Activated CD8-positive, alpha-beta T cell treated with anti-CD3 and anti-CD28 coated beads, Interleukin-2, amount 10 ng/mL, durations not matched to agents 7 days and 5 days (primary cell): ENCODE data around the gene TIGD4. TPM values are rescaled to one million over a fixed set of nuclear protein-coding genes. Genes with fewer than 3 reads are reported as not detected.

Experiments
- ATAC-seq: fragments of 150-1000 bp; cut with Tn5 transposase; one replicate; pipeline ENCODE4 v1.10.0; 2021; ENCODE audit warnings: moderate library complexity
- CTCF ChIA-PET: fragments of 350-600 bp; sonication (Branson Sonifier 250); formaldehyde crosslinking; loops from one replicate; lab custom pipeline; 2021; ENCODE audit warnings: antibody characterized with exemption; lab: Charles Lee
- POLR2A ChIA-PET: fragments of 350-600 bp; sonication (Branson Sonifier 250); formaldehyde crosslinking; loops from one replicate; lab custom pipeline; 2021; ENCODE audit warnings: antibody characterized with exemption; lab: Charles Lee
- DNase-seq: peaks from one replicate; pipeline ENCODE4 v3.0.0-alpha.2; 2020
- H3K27ac Mint-ChIP-seq: one replicate; pipeline ENCODE4 v1.8.0; 2021; ENCODE audit warnings: mild to moderate bottlenecking, mixed read lengths
- H3K27me3 Mint-ChIP-seq: one replicate; pipeline ENCODE4 v1.8.0; 2021; ENCODE audit warnings: low read depth, mixed read lengths
- H3K36me3 Mint-ChIP-seq: one replicate; pipeline ENCODE4 v1.8.0; 2021; ENCODE audit warnings: low read depth, mixed read lengths
- H3K4me1 Mint-ChIP-seq: one replicate; pipeline ENCODE4 v1.8.0; 2021; ENCODE audit warnings: low read depth, mixed read lengths
- H3K4me3 Mint-ChIP-seq: one replicate; pipeline ENCODE4 v1.8.0; 2021; ENCODE audit warnings: mild to moderate bottlenecking, mixed read lengths
- H3K9me3 Mint-ChIP-seq: one replicate; pipeline ENCODE4 v1.8.0; 2022; ENCODE audit warnings: mixed read lengths; ENCODE audit not compliant: insufficient read depth
- total RNA-seq, 2 experiments: library from RNA; stranded (reverse); gene quantifications; one replicate each; pipeline ENCODE4 v1.2.3, GENCODE V29; 2021

TIGD4 gene
- total RNA-seq, 2 experiments from 2014 or later = 0.40 to 0.44 TPM

DNA sequence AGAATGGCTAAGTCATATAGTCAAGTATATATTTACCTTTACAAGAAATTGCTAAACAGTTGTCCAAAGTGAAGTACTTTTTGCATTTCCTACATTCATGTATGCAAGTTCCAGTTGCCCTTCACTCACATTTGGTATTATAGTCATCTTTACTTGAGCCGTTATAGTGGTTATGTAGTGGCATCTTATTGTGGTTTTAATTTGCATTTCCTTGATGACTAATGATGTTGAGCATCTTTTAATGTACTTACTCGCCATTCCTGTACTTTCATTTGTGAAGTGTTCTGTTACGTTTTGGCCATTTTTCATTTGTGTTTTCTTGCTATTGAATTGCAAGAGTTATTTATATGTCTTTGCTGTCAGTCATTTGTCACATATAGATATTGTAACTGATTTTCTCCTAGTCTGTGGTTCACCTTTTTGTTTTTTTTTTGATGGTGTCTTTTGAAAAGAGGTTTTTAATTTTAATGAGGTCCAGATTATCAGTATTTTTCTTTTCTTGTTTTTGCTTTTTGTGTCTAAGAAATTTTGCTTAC is 27.8 kb upstream of the TIGD4 start:
- ATAC-seq = peak; percentile 71

GRCh38 chr4:152806501-152807125 is 27.1 kb upstream of the TIGD4 start:
- Mint-ChIP-seq H3K36me3 (peaks cover 27% of the 10 kb centered on the region), H3K9me3 (peaks cover 4% of the 10 kb centered on the region), H3K4me3 (no peak overlapping the region), H3K27ac (no peak overlapping the region), H3K4me1 (peaks cover 18% of the 10 kb centered on the region), H3K27me3 (no peaks in the 10 kb centered on the region)
- ChIA-PET CTCF (interaction anchor here (1.1 kb wide), 2 partner anchors 20 to 305 kb away, joined by 3 read pairs; no protein-coding TSS in a partner anchor), POLR2A (no interaction called here)
- ATAC-seq (no peak), DNase-seq (no peak)

More for the DNA sequence above, 27.8 kb upstream of the TIGD4 start:
- no peak for DNase-seq
- peak overlapping the region; percentile 31 for H3K27ac Mint-ChIP-seq
- peaks cover 4% of the 10 kb centered on the region for H3K9me3 Mint-ChIP-seq
- H3K36me3 Mint-ChIP-seq = peaks cover 30% of the 10 kb centered on the region
- POLR2A ChIA-PET = no interaction called here
- CTCF ChIA-PET = interaction anchor here (1.1 kb wide), 2 partner anchors 21 to 306 kb away, joined by 3 read pairs; no protein-coding TSS in a partner anchor
- peaks cover 18% of the 10 kb centered on the region for H3K4me1 Mint-ChIP-seq
- no peaks in the 10 kb centered on the region for H3K27me3 Mint-ChIP-seq
- H3K4me3 Mint-ChIP-seq = peak overlapping the region; percentile 49

GRCh38 chr4:152805818-152806217 is 26.3 kb upstream of the TIGD4 start:
- Mint-ChIP-seq H3K27me3 (no peaks in the 10 kb centered on the region), H3K9me3 (peaks cover 4% of the 10 kb centered on the region), H3K27ac (peak overlapping the region; percentile 17), H3K4me1 (peaks cover 18% of the 10 kb centered on the region), H3K4me3 (no peak overlapping the region), H3K36me3 (peaks cover 24% of the 10 kb centered on the region)
- ATAC-seq = no peak
- DNase-seq = no peak
- CTCF ChIA-PET = interaction anchor here (1.2 to 2.0 kb wide), 2 partner anchors 12 to 27 kb away, joined by 3 to 7 read pairs; no protein-coding TSS in a partner anchor
- POLR2A ChIA-PET = interaction anchor here (1.8 kb wide), 1 partner anchor 27 kb away, joined by 4 read pairs; the partner anchor contains the start of genes ARFIP1 and TIGD4

- ChIA-PET POLR2A (interaction anchor here (1.8 kb wide), 1 partner anchor 26 kb away, joined by 4 read pairs; the partner anchor contains the start of genes ARFIP1 and TIGD4), CTCF (interaction anchor here (1.2 to 2.0 kb wide), 2 partner anchors 13 to 26 kb away, joined by 3 to 7 read pairs; no protein-coding TSS in a partner anchor)
- H3K27me3 Mint-ChIP-seq = no peaks in the 10 kb centered on the region
- no peak for ATAC-seq
- no peak for DNase-seq
- no peak overlapping the region for H3K27ac Mint-ChIP-seq
- no peak overlapping the region for H3K4me3 Mint-ChIP-seq
- H3K9me3 Mint-ChIP-seq = peaks cover 4% of the 10 kb centered on the region
- peaks cover 23% of the 10 kb centered on the region for H3K36me3 Mint-ChIP-seq
- H3K4me1 Mint-ChIP-seq = peaks cover 18% of the 10 kb centered on the region
Observed at GRCh38 chr4:152805071-152805650, 25.6 kb upstream of the TIGD4 start.

- no peak overlapping the region for H3K4me3 Mint-ChIP-seq
- CTCF ChIA-PET = no interaction called here
- H3K27me3 Mint-ChIP-seq = no peaks in the 10 kb centered on the region
- ATAC-seq (no peak), DNase-seq (no peak)
- no peak overlapping the region for H3K27ac Mint-ChIP-seq
- POLR2A ChIA-PET = no interaction called here
- H3K4me1 Mint-ChIP-seq = peaks cover 18% of the 10 kb centered on the region
- H3K9me3 Mint-ChIP-seq = peaks cover 4% of the 10 kb centered on the region
- peaks cover 13% of the 10 kb centered on the region for H3K36me3 Mint-ChIP-seq
Observed at GRCh38 chr4:152803541-152803940, 24.0 kb upstream of the TIGD4 start.

DNA sequence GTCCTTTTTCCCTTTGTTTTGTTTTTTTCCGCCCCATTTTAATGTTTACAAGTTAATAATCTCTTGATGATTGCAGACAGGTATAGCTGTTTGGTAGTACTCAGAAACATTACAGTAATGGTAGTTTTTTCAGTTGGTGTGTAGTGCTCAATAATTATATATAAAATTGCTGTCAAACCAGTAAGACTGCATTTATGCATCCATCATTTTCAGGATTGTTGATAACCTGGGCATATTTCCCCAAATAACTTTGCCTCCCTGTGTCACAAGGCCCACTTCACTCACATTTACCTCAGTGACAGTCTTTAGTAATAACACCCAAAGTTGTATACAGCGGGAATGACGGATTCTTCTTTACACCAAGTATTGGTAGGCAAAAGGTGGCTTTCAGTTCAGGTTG is 16.4 kb upstream of the TIGD4 start:
- CTCF ChIA-PET = no interaction called here
- ATAC-seq = no peak
- peaks cover 3% of the 10 kb centered on the region for H3K36me3 Mint-ChIP-seq
- H3K9me3 Mint-ChIP-seq = no peaks in the 10 kb centered on the region
- no peak overlapping the region for H3K27ac Mint-ChIP-seq
- H3K27me3 Mint-ChIP-seq = no peaks in the 10 kb centered on the region
- no peak overlapping the region for H3K4me3 Mint-ChIP-seq
- DNase-seq = no peak
- POLR2A ChIA-PET = no interaction called here
- H3K4me1 Mint-ChIP-seq = no peaks in the 10 kb centered on the region

DNA sequence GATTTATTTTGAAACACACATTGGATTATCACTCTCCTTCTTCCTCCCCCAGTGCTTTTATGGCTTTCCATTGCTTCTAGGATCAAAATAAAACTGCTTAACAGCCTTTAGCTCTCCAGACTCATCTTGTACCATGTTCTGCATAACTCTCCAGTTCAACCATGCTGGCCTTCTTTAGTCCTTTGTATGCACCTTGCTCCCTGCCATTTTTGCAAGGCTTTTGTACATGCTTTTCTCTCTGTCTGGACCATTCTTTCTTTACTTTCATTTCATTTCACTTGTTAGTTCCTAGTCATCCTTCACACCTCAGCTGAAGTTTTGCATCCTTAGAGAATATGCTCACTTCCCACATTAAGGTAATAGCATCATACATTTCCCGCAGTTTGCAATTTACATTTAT is 7.1 kb upstream of the TIGD4 start:
- Mint-ChIP-seq H3K4me1 (peaks cover 36% of the 10 kb centered on the region), H3K27ac (peak overlapping the region; percentile 4), H3K4me3 (peak overlapping the region; percentile 7), H3K9me3 (no peaks in the 10 kb centered on the region), H3K36me3 (peaks cover 19% of the 10 kb centered on the region), H3K27me3 (no peaks in the 10 kb centered on the region)
- ChIA-PET CTCF (interaction anchor here (1.4 to 1.5 kb wide), 3 partner anchors 20 to 299 kb away, joined by 3 to 4 read pairs (median 3); no protein-coding TSS in a partner anchor), POLR2A (no interaction called here)
- DNase-seq = no peak
- ATAC-seq = no peak

DNA sequence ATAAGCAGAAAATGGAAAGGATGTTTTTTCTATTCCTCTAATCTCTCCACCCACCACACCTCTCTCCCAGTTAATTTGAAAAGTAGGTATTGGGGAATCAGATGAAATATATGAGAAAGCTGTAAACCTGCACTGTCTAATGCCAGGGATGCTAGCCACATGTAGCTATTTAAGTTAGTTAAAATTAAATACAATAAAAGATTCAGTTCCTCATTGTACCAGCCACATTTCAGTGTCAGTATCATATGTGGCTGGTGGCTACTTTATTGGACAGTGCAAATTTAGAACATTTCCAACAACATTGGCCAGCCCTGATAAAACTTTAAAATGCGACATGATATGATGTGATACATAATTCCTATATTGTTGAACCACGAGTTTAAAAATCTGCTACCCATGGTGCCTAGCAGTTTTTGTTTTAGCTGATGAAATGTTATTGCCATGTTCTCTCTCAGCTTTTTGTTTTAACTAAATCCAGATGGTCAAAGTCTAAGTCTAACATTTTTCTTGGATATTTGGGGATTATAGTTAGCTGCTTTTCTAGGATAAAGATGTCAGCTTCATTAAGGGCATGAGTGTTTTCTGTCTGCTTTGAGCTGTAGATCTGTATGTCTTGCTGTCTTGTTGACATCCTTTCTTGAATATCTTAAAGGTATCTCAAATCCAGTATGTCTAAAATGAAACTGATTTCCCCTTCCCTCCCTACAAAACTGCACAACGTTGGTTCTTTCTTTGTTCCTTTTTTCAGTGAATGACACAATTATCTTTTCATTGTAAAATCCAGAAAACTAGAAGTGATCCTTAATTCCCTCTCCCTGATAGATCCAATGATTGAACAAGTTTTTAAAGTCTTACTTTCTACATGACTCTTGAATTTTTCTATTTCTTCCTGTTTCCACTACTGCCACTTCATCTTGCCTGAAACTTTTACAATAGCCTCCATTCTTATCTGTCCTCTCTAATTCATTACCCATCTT is 6.4 kb upstream of the TIGD4 start:
- ChIA-PET CTCF (interaction anchor here (0.6 to 1.5 kb wide), 5 partner anchors 21 to 300 kb away, joined by 3 to 4 read pairs (median 3); no protein-coding TSS in a partner anchor), POLR2A (no interaction called here)
- Mint-ChIP-seq H3K9me3 (no peaks in the 10 kb centered on the region), H3K27ac (peak overlapping the region; percentile 4), H3K4me3 (peak overlapping the region; percentile 7), H3K36me3 (peaks cover 20% of the 10 kb centered on the region), H3K4me1 (peaks cover 40% of the 10 kb centered on the region), H3K27me3 (no peaks in the 10 kb centered on the region)
- DNase-seq (no peak), ATAC-seq (peak; percentile 37)

DNA sequence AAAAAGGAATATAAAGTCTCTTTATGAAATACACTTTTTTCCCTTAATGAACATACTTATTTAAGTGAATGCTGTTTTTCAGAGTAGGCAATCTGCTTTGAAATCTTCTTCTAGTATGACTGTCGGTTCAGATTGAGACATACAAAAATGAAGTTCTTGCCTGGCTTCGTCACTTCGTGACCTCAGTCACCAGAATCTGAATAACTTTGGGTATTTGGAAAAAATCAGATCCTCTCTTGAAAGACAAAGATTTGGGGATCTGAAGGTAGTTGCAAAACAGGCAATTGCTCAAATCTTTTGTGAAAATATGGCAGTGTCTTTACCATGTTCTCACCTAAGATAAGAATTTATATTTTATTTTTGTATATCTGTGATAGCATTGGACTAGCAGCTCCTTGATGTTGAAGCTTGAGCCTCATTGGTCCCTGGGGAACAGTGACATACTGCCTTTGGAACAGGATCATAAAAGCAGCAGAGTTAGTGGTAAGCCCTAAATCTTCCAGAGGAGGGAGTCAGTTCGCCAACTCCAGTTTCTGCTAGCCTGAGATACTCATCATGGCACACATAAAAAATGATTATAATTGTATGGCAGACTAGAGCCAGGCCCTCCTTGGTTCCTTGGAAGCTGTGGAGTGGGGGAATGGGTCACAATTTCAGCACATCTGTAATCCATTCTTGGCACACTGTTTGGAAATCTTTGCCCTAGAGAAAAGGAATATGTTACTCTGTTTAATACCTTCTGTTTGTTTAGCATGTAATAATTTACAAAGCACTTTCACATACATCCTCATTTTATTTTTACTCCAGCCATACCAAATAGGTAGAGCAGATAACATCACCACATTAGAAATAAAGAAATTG is 5.2 kb upstream of the TIGD4 start:
- Mint-ChIP-seq H3K36me3 (peaks cover 20% of the 10 kb centered on the region), H3K27ac (no peak overlapping the region), H3K27me3 (no peaks in the 10 kb centered on the region), H3K9me3 (no peaks in the 10 kb centered on the region), H3K4me3 (no peak overlapping the region), H3K4me1 (peaks cover 45% of the 10 kb centered on the region)
- DNase-seq (no peak), ATAC-seq (no peak)
- CTCF ChIA-PET = interaction anchor here (1.4 kb wide), 1 partner anchor 301 kb away, joined by 3 read pairs; no protein-coding TSS in a partner anchor
- POLR2A ChIA-PET = no interaction called here

DNA sequence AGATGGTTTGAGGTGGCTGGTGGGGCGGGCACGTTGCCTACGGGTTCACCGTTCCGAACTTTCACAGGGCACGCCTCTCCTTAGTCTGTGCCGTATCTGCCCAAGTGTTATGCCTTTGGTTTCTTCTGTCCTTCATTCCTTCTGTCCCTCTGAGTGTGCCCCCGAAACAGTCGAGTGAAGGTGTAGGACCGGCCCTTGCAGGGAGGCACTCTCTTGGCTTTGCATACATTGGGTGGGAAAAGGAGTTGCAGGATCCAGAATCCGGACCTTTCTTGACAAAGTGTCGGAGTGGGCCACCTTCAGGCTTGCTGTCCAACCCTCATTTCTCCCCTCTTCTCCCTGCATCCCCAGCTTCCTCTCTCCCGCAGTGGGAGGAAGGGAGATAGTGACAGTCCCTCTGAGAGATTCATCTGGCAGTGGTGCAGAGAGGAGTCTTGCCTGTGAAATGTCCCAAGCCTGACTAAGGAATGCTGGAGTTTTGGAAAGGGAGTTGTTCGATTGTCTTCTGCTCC is 793 bp upstream of the TIGD4 start:
- Mint-ChIP-seq H3K4me3 (peak overlapping the region; percentile 92), H3K4me1 (peaks cover 44% of the 10 kb centered on the region), H3K27me3 (peaks cover 12% of the 10 kb centered on the region), H3K9me3 (no peaks in the 10 kb centered on the region), H3K27ac (peak overlapping the region; percentile 90), H3K36me3 (peaks cover 16% of the 10 kb centered on the region)
- ATAC-seq (peak; percentile 70), DNase-seq (no peak)
- POLR2A ChIA-PET = interaction anchor here (1.3 to 2.2 kb wide), 5 partner anchors 9 to 245 kb away, joined by 5 to 17 read pairs (median 9); partner anchors contain the start of genes FBXW7 and TMEM154
- CTCF ChIA-PET = interaction anchor here (1.1 to 2.3 kb wide), 5 partner anchors 41 to 347 kb away, joined by 3 to 12 read pairs (median 4); no protein-coding TSS in a partner anchor
